H1 (cell line): ENCODE results near the gene BRD9. TPM values are rescaled to one million over a fixed set of nuclear protein-coding genes. Genes with fewer than 3 reads are reported as not detected.

ENCODE experiments used
- BRCA1 ChIP-seq: IDR thresholded peaks from 2 replicates; pipeline ENCODE4 v1.6.1; 2012; ENCODE audit warnings: low read depth, low read length, improper control_type of control experiment
- EGR1 ChIP-seq: IDR thresholded peaks from 2 replicates; pipeline ENCODE4 v1.6.1; 2011; ENCODE audit warnings: low read depth, low read length, borderline replicate concordance
- EP300 ChIP-seq, 2 experiments: IDR thresholded peaks; 1 replicate in 1 of 2; 2 replicates in 1 of 2; pipeline ENCODE4 v1.6.1; 2011 to 2012; ENCODE audit warnings: low read depth in 2 of 2, low read length in 2 of 2, mild to moderate bottlenecking in 2 of 2, borderline replicate concordance in 1 of 2, inconsistent platforms in 1 of 2, moderate library complexity in 1 of 2
- HDAC2 ChIP-seq, 2 experiments: fragments of 300-600 bp in 1 of 2; sonication (generic) in 1 of 2; IDR thresholded peaks; 2 replicates each; pipeline ENCODE4 v1.6.1; 2011 to 2012; ENCODE audit warnings: low read depth in 2 of 2, low read length in 2 of 2, mild to moderate bottlenecking in 2 of 2, moderate library complexity in 2 of 2, borderline replicate concordance in 1 of 2, inconsistent platforms in 1 of 2
- KDM1A ChIP-seq: fragments of 200-600, 300-600 bp; sonication (generic); IDR thresholded peaks from 2 replicates; pipeline ENCODE4 v1.7.1; 2016; ENCODE audit warnings: mild to moderate bottlenecking, low read length, borderline replicate concordance
- MAFK ChIP-seq: IDR thresholded peaks from 2 replicates; pipeline ENCODE4 v1.6.1; 2012; ENCODE audit warnings: low read depth, mild to moderate bottlenecking, improper control_type of control experiment, low read length
- SIRT6 ChIP-seq: IDR thresholded peaks from one replicate; pipeline ENCODE4 v1.7.1; 2012; ENCODE audit warnings: low read length, inconsistent platforms
- SIX5 ChIP-seq: IDR thresholded peaks from 2 replicates; pipeline ENCODE4 v1.6.1; 2011; ENCODE audit warnings: mild to moderate bottlenecking, low read depth, low read length
- TCF12 ChIP-seq: IDR thresholded peaks from 2 replicates; pipeline ENCODE4 v1.6.1; 2011; ENCODE audit warnings: low read depth, mild to moderate bottlenecking, low read length
- polyA plus RNA-seq, 7 experiments: library from polyadenylated mRNA; depleted of rRNA in 3 of 7; stranded (reverse) in 5 of 7; unstranded in 2 of 7; fragments of >200 nt in 5 of 7; fragments of 200-250 nt in 2 of 7; gene quantifications; 1 replicate in 5 of 7; 2 replicates in 1 of 7; 4 replicates in 1 of 7; pipeline versions ENCODE4 v1.2.1 to v1.2.3, GENCODE V29; 2011 to 2013; ENCODE audit warnings: missing spikeins in 2 of 7, mixed read lengths in 2 of 7
- total RNA-seq: library from RNA; stranded (reverse); fragmentation: NEBNext Ultra II Directional; extraction: Animal tissue kit (Norgen Biotek cat#: 25700); gene quantifications from 2 replicates; pipeline ENCODE4 v1.2.1, GENCODE V29; 2021

BRD9 gene
- total and polyA plus RNA-seq, 2 of the 8 experiments (the other 6 are each of a cell fraction or from before 2014, with no cell fraction given): 9.3 to 49.4 TPM

DNA sequence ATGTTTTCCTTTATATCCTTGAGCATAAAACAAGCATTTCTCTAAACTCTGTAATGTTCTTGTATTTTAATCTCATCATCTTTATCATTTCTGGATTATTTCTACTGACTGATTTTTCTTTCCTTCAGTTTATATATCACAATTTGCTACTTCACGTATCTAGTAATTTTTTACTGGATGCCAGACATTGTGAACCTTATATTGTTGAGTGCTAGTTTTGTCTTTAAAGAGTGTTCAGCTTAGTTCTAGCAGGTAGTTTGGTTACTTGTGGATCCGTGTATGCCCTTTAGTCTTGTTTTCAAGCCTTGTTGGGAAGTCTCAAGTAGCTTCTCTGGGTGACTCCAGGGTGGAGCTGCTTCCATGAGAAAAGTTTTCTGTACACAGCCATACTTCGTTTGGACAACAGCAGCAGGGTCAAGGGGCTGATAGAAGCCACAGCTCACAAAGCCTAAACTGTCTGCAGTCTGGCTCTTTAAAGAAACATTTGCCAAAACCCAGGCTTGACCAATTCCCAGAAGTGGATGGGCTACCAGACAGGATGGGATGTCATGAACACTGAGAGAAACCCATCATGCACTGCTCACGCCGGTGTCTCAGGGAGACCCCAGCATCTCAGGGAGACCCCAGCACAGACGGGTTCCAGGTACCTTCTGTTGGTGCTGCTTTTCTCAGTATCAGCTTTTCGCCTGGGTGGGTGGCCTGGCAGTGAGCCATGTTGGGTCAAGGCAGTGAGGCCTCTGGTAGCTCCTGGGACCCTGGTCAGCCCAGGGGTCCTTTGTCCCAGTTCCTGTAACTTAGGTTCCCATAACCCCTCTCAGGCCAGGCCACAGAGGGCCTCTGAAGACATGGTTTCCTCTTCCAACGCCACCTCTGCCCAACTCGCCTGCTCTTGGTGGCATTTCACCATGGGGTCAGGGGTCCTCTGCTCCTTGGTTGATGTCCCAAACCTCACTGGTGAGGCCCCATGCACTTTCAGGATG is 29.1 kb upstream of the BRD9 start (continued):
- TF ChIP-seq HDAC2 (IDR thresholded peaks at IDR 0.05; ENCODE audit: borderline replicate concordance in 1 of 2, low read depth in 2 of 2, low read length in 2 of 2) (no peak), MAFK (no peak), KDM1A (no peak), SIX5 (no peak), EP300 (IDR thresholded peaks at IDR 0.05; ENCODE audit: borderline replicate concordance in 1 of 2, low read depth in 2 of 2, low read length in 2 of 2) (no peak), SIRT6 (no peak), TCF12 (no peak), EGR1 (no peak), BRCA1 (no peak)
- TF ChIP-seq, all 59 proteins: peak for 0
